HepG2 (cell line): ENCODE measurements around the gene ROCK1. TPM values are rescaled to one million over a fixed set of nuclear protein-coding genes. Genes with fewer than 3 reads are reported as not detected.
A peak's percentile ranks its signal among the peaks of the same experiment; 100 is the strongest.

Experiments
- AHDC1 ChIP-seq: sonication (generic); formaldehyde crosslinking; IDR thresholded peaks from 2 replicates; pipeline ENCODE4 v1.5.1; 2020; ENCODE audit warnings: mild to moderate bottlenecking, missing genetic modification reagents, borderline replicate concordance
- DNMT3B ChIP-seq: conservative IDR thresholded peaks from 2 replicates; pipeline ENCODE4 v1.6.1; 2016; ENCODE audit warnings: missing biosample characterization, control low read depth
- HOMEZ ChIP-seq: IDR thresholded peaks from 2 replicates; pipeline ENCODE4 v1.6.1; 2016; ENCODE audit warnings: low read depth
- KLF13 ChIP-seq: sonication (generic); formaldehyde crosslinking; IDR thresholded peaks from 2 replicates; pipeline ENCODE4 v1.4.0; 2020; ENCODE audit warnings: mild to moderate bottlenecking, missing genetic modification reagents
- POLR2AphosphoS5 ChIP-seq: IDR thresholded peaks from 2 replicates; pipeline ENCODE4 v1.6.1; 2012; ENCODE audit warnings: low read depth, low read length
- SALL2 ChIP-seq: sonication (generic); formaldehyde crosslinking; IDR thresholded peaks from 2 replicates; pipeline ENCODE4 v1.8.1; 2023; ENCODE audit warnings: mild to moderate bottlenecking, missing genetic modification reagents, inconsistent platforms
- SIN3A ChIP-seq: IDR thresholded peaks from 2 replicates; pipeline ENCODE4 v1.6.1; 2011; ENCODE audit warnings: low read depth, mild to moderate bottlenecking, control low read depth, low read length, borderline replicate concordance
- SP4 ChIP-seq: sonication (generic); formaldehyde crosslinking; IDR thresholded peaks from 2 replicates; pipeline ENCODE4 v1.8.1; 2023; ENCODE audit warnings: mild to moderate bottlenecking, missing genetic modification reagents
- THAP7 ChIP-seq: sonication (generic); formaldehyde crosslinking; IDR thresholded peaks from 2 replicates; pipeline ENCODE4 v1.8.1; 2023; ENCODE audit warnings: mild to moderate bottlenecking, missing genetic modification reagents
- THAP9 ChIP-seq: sonication (generic); formaldehyde crosslinking; IDR thresholded peaks from 2 replicates; pipeline ENCODE4; 2020; ENCODE audit warnings: missing genetic modification reagents, mild to moderate bottlenecking, borderline replicate concordance
- ZBTB37 ChIP-seq: sonication (generic); formaldehyde crosslinking; IDR thresholded peaks from 2 replicates; pipeline ENCODE4 v1.4.0; 2020; ENCODE audit warnings: mild to moderate bottlenecking, missing genetic modification reagents
- ZFY ChIP-seq: sonication (generic); formaldehyde crosslinking; IDR thresholded peaks from 2 replicates; pipeline ENCODE4 v1.4.0; 2020; ENCODE audit warnings: missing genetic modification reagents
- ZNF224 ChIP-seq: sonication (generic); formaldehyde crosslinking; IDR thresholded peaks from 2 replicates; pipeline ENCODE4 v1.5.0; 2020; ENCODE audit warnings: mild to moderate bottlenecking, missing genetic modification reagents
- ZNF552 ChIP-seq: sonication (generic); formaldehyde crosslinking; IDR thresholded peaks from 2 replicates; pipeline ENCODE4 v1.9.0; 2022; ENCODE audit warnings: missing genetic modification reagents, mild to moderate bottlenecking, borderline replicate concordance
- ZNF570 ChIP-seq: sonication (generic); formaldehyde crosslinking; IDR thresholded peaks from 2 replicates; pipeline ENCODE4 v1.4.0; 2020; ENCODE audit warnings: mild to moderate bottlenecking, missing genetic modification reagents, borderline replicate concordance
- polyA plus RNA-seq, 8 experiments: library from polyadenylated mRNA; depleted of rRNA in 3 of 8; stranded (reverse) in 7 of 8; unstranded in 1 of 8; fragments of >200 nt; fragmentation: Illumina TruSeq in 4 of 8; extraction: Trizol in 4 of 8; gene quantifications; 2 replicates each; pipeline versions ENCODE4 v1.2.1 to v1.2.3, GENCODE V29; 2011 to 2016; ENCODE audit warnings: low read depth in 4 of 8, missing spikeins in 1 of 8, mixed read lengths in 1 of 8; ENCODE audit not compliant: insufficient read depth in 1 of 8
- total RNA-seq, 5 experiments: library from RNA; depleted of rRNA; stranded (reverse); fragments of >200 nt; fragmentation: Illumina TruSeq; extraction: Trizol; gene quantifications; 2 replicates each; pipeline ENCODE4 v1.2.3, GENCODE V29; 2016; ENCODE audit warnings: low read depth in 1 of 5

Gene ROCK1
- total and polyA plus RNA-seq, 2 of the 13 experiments (the other 11 are each of a cell fraction or from before 2014, with no cell fraction given), result 10.5 to 27.2 TPM

GRCh38 chr18:21111346-21112139 lies at the start of gene ROCK1 (continued):
- 0 out of 2 replicates have a peak, but pooled peaks have one; percentile 39 for TF ChIP-seq KLF13 (CRISPR knock-in tag)
- no peak for TF ChIP-seq AHDC1 (CRISPR knock-in tag)
- 0 out of 2 replicates have a peak, but pooled peaks have one; percentile 12 for TF ChIP-seq SIN3A
- peak; percentile 23; the same call in 1 of the 2 replicates for TF ChIP-seq SALL2 (CRISPR knock-in tag)
- no peak for TF ChIP-seq ZNF570
- peak; percentile 81 for TF ChIP-seq ZFY
- no peak for TF ChIP-seq THAP7 (CRISPR knock-in tag)
- no peak for TF ChIP-seq DNMT3B (CRISPR knock-in tag)
- no peak for TF ChIP-seq SP4 (CRISPR knock-in tag)
- TF ChIP-seq POLR2AphosphoS5, result peak; percentile 52
- TF ChIP-seq HOMEZ (CRISPR knock-in tag), result 0 out of 2 replicates have a peak, but pooled peaks have one; percentile 4
- TF ChIP-seq ZNF224 (CRISPR knock-in tag), result no peak
- TF ChIP-seq ZNF552, result no peak
- peak; percentile 21; the same call in 1 of the 2 replicates for TF ChIP-seq THAP9 (CRISPR knock-in tag)
- no peak for TF ChIP-seq ZBTB37 (CRISPR knock-in tag)
